T-helper 1 cell treated with Interleukin-12 subunit alpha and Interleukin-12 subunit beta and Interleukin-4 antibody, amounts not matched to agents 30 μg/mL and 1 μg/mL, for 36 hours (primary cell): Measurements from ENCODE around the gene BOD1L1.

ENCODE experiments used
- H3K27ac Mint-ChIP-seq: one replicate; pipeline ENCODE4 v1.8.0; 2021; ENCODE audit warnings: mild to moderate bottlenecking, mixed read lengths
- H3K27me3 Mint-ChIP-seq: one replicate; pipeline ENCODE4 v1.8.0; 2021; ENCODE audit warnings: low read depth, mixed read lengths
- H3K36me3 Mint-ChIP-seq: one replicate; pipeline ENCODE4 v1.8.0; 2021; ENCODE audit warnings: low read depth, mixed read lengths
- H3K4me1 Mint-ChIP-seq: one replicate; pipeline ENCODE4 v1.8.0; 2021; ENCODE audit warnings: low read depth, mixed read lengths
- H3K4me3 Mint-ChIP-seq: one replicate; pipeline ENCODE4 v1.8.0; 2021; ENCODE audit warnings: mild to moderate bottlenecking, moderate library complexity, mixed read lengths
- H3K9me3 Mint-ChIP-seq: one replicate; pipeline ENCODE4 v1.8.0; 2021; ENCODE audit warnings: mixed read lengths

Gene BOD1L1

GRCh38 chr4:13523591-13524503 is 103.7 kb downstream of the BOD1L1 start:
- Mint-ChIP-seq H3K27me3 (peaks cover 79% of the 10 kb centered on the region), H3K4me3 (no peak overlapping the region), H3K4me1 (peaks cover 2% of the 10 kb centered on the region), H3K9me3 (no peaks in the 10 kb centered on the region), H3K36me3 (peaks cover under 1% of the 10 kb centered on the region), H3K27ac (peak overlapping the region; percentile 45)

- no peaks in the 10 kb centered on the region for H3K36me3 Mint-ChIP-seq
These were observed 104.4 kb downstream of the BOD1L1 start for GRCh38 chr4:13523105-13523477.

GRCh38 chr4:13522282-13523104 is 105.0 kb downstream of the BOD1L1 start:
- H3K36me3 Mint-ChIP-seq, result no peaks in the 10 kb centered on the region
- H3K9me3 Mint-ChIP-seq, result no peaks in the 10 kb centered on the region
- peaks cover 72% of the 10 kb centered on the region for H3K27me3 Mint-ChIP-seq
- no peaks in the 10 kb centered on the region for H3K4me1 Mint-ChIP-seq
- H3K4me3 Mint-ChIP-seq, result no peak overlapping the region
- H3K27ac Mint-ChIP-seq, result no peak overlapping the region

More at GRCh38 chr4:13523105-13523477, 104.4 kb downstream of the BOD1L1 start:
- Mint-ChIP-seq H3K27me3 (peaks cover 73% of the 10 kb centered on the region), H3K27ac (no peak overlapping the region), H3K4me1 (no peaks in the 10 kb centered on the region), H3K9me3 (no peaks in the 10 kb centered on the region), H3K4me3 (no peak overlapping the region)

GRCh38 chr4:13521047-13521446 is 106.5 kb downstream of the BOD1L1 start:
- H3K4me3 Mint-ChIP-seq, result no peak overlapping the region

More at GRCh38 chr4:13521047-13521446, 106.5 kb downstream of the BOD1L1 start:
- H3K27ac Mint-ChIP-seq, result no peak overlapping the region
- no peaks in the 10 kb centered on the region for H3K36me3 Mint-ChIP-seq
- no peaks in the 10 kb centered on the region for H3K4me1 Mint-ChIP-seq
- H3K27me3 Mint-ChIP-seq, result peaks cover 64% of the 10 kb centered on the region
- no peaks in the 10 kb centered on the region for H3K9me3 Mint-ChIP-seq
